HepG2 (cell line): Measurements from ENCODE around the gene MEGF11. TPM values are rescaled to one million over a fixed set of nuclear protein-coding genes. Genes with fewer than 3 reads are reported as not detected.

Source experiments
- CENPBD1 ChIP-seq: sonication (generic); formaldehyde crosslinking; IDR thresholded peaks from 2 replicates; pipeline ENCODE4 v1.8.0; 2022; ENCODE audit warnings: missing genetic modification reagents, low read depth, mild to moderate bottlenecking, borderline replicate concordance
- FOXP1 ChIP-seq, 2 experiments: fragments of 450-650 bp in 1 of 2; IDR thresholded peaks; 2 replicates each; pipeline ENCODE4 v1.6.1; 2017 to 2018; ENCODE audit warnings: antibody characterized with exemption in 1 of 2
- GFI1 ChIP-seq: sonication (generic); formaldehyde crosslinking; IDR thresholded peaks from 2 replicates; pipeline ENCODE4 v1.5.0; 2020; ENCODE audit warnings: missing genetic modification reagents, mild to moderate bottlenecking, borderline replicate concordance
- HDAC6 ChIP-seq: fragments of 200-600 bp; sonication (generic); IDR thresholded peaks from 2 replicates; pipeline ENCODE4 v1.7.0; 2017; ENCODE audit warnings: mild to moderate bottlenecking, antibody characterized with exemption, low read length, low read depth
- LBX2 ChIP-seq: sonication (generic); formaldehyde crosslinking; IDR thresholded peaks from 2 replicates; pipeline ENCODE4 v1.5.0; 2020; ENCODE audit warnings: missing genetic modification reagents, mild to moderate bottlenecking, borderline replicate concordance
- ONECUT2 ChIP-seq: sonication (generic); formaldehyde crosslinking; IDR thresholded peaks from 2 replicates; pipeline ENCODE4 v1.4.0; 2020; ENCODE audit warnings: missing genetic modification reagents
- RERE ChIP-seq: IDR thresholded peaks from 2 replicates; pipeline ENCODE4 v1.6.1; 2016; ENCODE audit warnings: low read depth, missing genetic modification reagents, missing compliant biosample characterization
- RNF2 ChIP-seq: fragments of 450-650 bp; conservative IDR thresholded peaks from 2 replicates; pipeline ENCODE4 v1.6.1; 2016; ENCODE audit warnings: low read depth
- SNAPC4 ChIP-seq: sonication (generic); formaldehyde crosslinking; IDR thresholded peaks from 2 replicates; pipeline ENCODE4 v1.4.0; 2020; ENCODE audit warnings: mild to moderate bottlenecking, missing genetic modification reagents
- ZBTB46 ChIP-seq: sonication (generic); formaldehyde crosslinking; IDR thresholded peaks from 2 replicates; pipeline ENCODE4 v1.4.0; 2020; ENCODE audit warnings: mild to moderate bottlenecking, missing genetic modification reagents, borderline replicate concordance
- ZKSCAN1 ChIP-seq: fragments of 150-350 bp; IDR thresholded peaks from 2 replicates; pipeline ENCODE4 v1.6.1; 2014; ENCODE audit warnings: low read length
- ZNF562 ChIP-seq: sonication (generic); formaldehyde crosslinking; IDR thresholded peaks from 2 replicates; pipeline ENCODE4 v1.8.0; 2022; ENCODE audit warnings: missing genetic modification reagents, borderline replicate concordance
- polyA plus RNA-seq, 8 experiments: library from polyadenylated mRNA; depleted of rRNA in 3 of 8; stranded (reverse) in 7 of 8; unstranded in 1 of 8; fragments of >200 nt; fragmentation: Illumina TruSeq in 4 of 8; extraction: Trizol in 4 of 8; gene quantifications; 2 replicates each; pipeline versions ENCODE4 v1.2.1 to v1.2.3, GENCODE V29; 2011 to 2016; ENCODE audit warnings: low read depth in 4 of 8, missing spikeins in 1 of 8, mixed read lengths in 1 of 8; ENCODE audit not compliant: insufficient read depth in 1 of 8
- total RNA-seq, 5 experiments: library from RNA; depleted of rRNA; stranded (reverse); fragments of >200 nt; fragmentation: Illumina TruSeq; extraction: Trizol; gene quantifications; 2 replicates each; pipeline ENCODE4 v1.2.3, GENCODE V29; 2016; ENCODE audit warnings: low read depth in 1 of 5

MEGF11 gene
- total and polyA plus RNA-seq, 2 of the 13 experiments (the other 11 are each of a cell fraction or from before 2014, with no cell fraction given) = not detected

- TF ChIP-seq RERE (CRISPR knock-in tag) (no peak), CENPBD1 (CRISPR knock-in tag) (no peak), GFI1 (CRISPR knock-in tag) (no peak), SNAPC4 (CRISPR knock-in tag) (no peak), LBX2 (no peak), RNF2 (no peak), ZBTB46 (CRISPR knock-in tag) (no peak), FOXP1 (IDR thresholded peaks at IDR 0.05) (no peak), FOXP1 (CRISPR knock-in tag; IDR thresholded peaks at IDR 0.05) (no peak), ONECUT2 (no peak), HDAC6 (no peak), ZNF562 (CRISPR knock-in tag) (no peak), ZKSCAN1 (no peak)
Measured at GRCh38 chr15:66298803-66299251, 45.3 kb upstream of the MEGF11 start (continued).
